Measurements from ENCODE around the gene TP53TG5.

Gene TP53TG5

GRCh38 chr20:45340951-45341350 is 37.2 kb downstream of the TP53TG5 start:
- H3K79me2 ChIP-seq (ENCODE audit: control insufficient read depth, low read length), result no peaks in the 10 kb centered on the region
- peaks cover 49% of the 10 kb centered on the region for H3K27me3 ChIP-seq (ENCODE audit: control insufficient read depth, low read length)
- no peaks in the 10 kb centered on the region for H3K36me3 ChIP-seq (ENCODE audit: control insufficient read depth, low read length)
- no peaks in the 10 kb centered on the region for H4K20me1 ChIP-seq (ENCODE audit: control insufficient read depth, insufficient read depth, low read depth, low read length)
- H3K4me3 ChIP-seq (ENCODE audit: low read length), result no peak overlapping the region
- no peaks in the 10 kb centered on the region for H3K4me1 ChIP-seq (ENCODE audit: control insufficient read depth, low read length)
- H3K9me2 ChIP-seq (replicated peaks; ENCODE audit: control insufficient read depth, low read length), result no peaks in the 10 kb centered on the region
- no peak overlapping the region for H3K27ac ChIP-seq (ENCODE audit: low read depth, low read length)
- TF ChIP-seq CTCF (IDR thresholded peaks at IDR 0.05; ENCODE audit: low read depth, low read length, poor library complexity, severe bottlenecking), result no peak
- no peak for TF ChIP-seq EZH2phosphoT487 (IDR thresholded peaks at IDR 0.05; ENCODE audit: borderline replicate concordance, low read length)
- no peaks in the 10 kb centered on the region for H3K9me3 ChIP-seq (ENCODE audit: control insufficient read depth, insufficient read depth, low read length)
- H3F3A ChIP-seq (ENCODE audit: control insufficient read depth, insufficient read depth), result no peaks in the 10 kb centered on the region
- H3K4me2 ChIP-seq (ENCODE audit: low read length), result no peak overlapping the region

DNA sequence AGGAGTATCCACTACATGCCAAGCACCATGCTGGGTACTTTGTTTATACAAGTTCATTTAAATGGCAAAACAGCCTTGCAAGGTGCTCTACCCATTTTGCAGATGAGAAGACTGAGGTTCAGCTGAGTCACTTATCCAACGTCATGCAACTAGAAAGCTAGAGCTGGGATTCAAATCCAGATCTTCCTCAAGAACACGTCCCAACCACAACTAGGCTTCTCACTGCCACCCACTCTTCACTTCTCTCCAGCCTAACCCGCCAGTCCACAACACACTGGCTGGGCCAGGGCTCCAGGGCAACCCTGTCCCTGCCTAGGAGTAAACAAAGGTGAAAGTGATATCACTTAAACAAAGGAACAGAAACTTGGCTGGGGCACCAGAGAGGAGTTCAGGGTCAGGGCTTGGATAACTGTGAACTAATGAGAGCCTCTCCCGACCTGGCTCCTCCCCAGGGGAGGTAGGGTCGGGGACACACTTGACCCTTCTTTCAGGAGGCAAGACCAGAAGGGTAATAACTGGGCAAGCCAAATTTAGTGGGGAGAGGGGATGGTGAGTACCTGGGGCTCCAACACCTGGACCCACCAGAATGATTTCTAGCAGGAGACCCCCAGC is 37.8 kb downstream of the TP53TG5 start:
- no peaks in the 10 kb centered on the region for H3K4me1 ChIP-seq (ENCODE audit: control insufficient read depth, low read length)

GRCh38 chr20:45339799-45340198 is 38.3 kb downstream of the TP53TG5 start:
- no peaks in the 10 kb centered on the region for H3F3A ChIP-seq (ENCODE audit: control insufficient read depth, insufficient read depth)
- H3K27ac ChIP-seq (ENCODE audit: low read depth, low read length), result no peak overlapping the region
- H3K9me2 ChIP-seq (replicated peaks; ENCODE audit: control insufficient read depth, low read length), result no peaks in the 10 kb centered on the region
- H3K27me3 ChIP-seq (ENCODE audit: control insufficient read depth, low read length), result peaks cover 38% of the 10 kb centered on the region
- H3K4me1 ChIP-seq (ENCODE audit: control insufficient read depth, low read length), result no peaks in the 10 kb centered on the region
- no peaks in the 10 kb centered on the region for H4K20me1 ChIP-seq (ENCODE audit: control insufficient read depth, insufficient read depth, low read depth, low read length)
- TF ChIP-seq CTCF (IDR thresholded peaks at IDR 0.05; ENCODE audit: low read depth, low read length, poor library complexity, severe bottlenecking) (no peak), EZH2phosphoT487 (IDR thresholded peaks at IDR 0.05; ENCODE audit: borderline replicate concordance, low read length) (no peak)
- no peaks in the 10 kb centered on the region for H3K79me2 ChIP-seq (ENCODE audit: control insufficient read depth, low read length)
- no peaks in the 10 kb centered on the region for H3K36me3 ChIP-seq (ENCODE audit: control insufficient read depth, low read length)
- H3K4me2 ChIP-seq (ENCODE audit: low read length), result no peak overlapping the region
- H3K9me3 ChIP-seq (ENCODE audit: control insufficient read depth, insufficient read depth, low read length), result no peaks in the 10 kb centered on the region
- H3K4me3 ChIP-seq (ENCODE audit: low read length), result no peak overlapping the region

More for the DNA sequence above, 37.8 kb downstream of the TP53TG5 start:
- no peak overlapping the region for H3K4me3 ChIP-seq (ENCODE audit: low read length)
- no peak overlapping the region for H3K27ac ChIP-seq (ENCODE audit: low read depth, low read length)
- H3K27me3 ChIP-seq (ENCODE audit: control insufficient read depth, low read length), result peaks cover 44% of the 10 kb centered on the region
- H3K36me3 ChIP-seq (ENCODE audit: control insufficient read depth, low read length), result no peaks in the 10 kb centered on the region
- TF ChIP-seq CTCF (IDR thresholded peaks at IDR 0.05; ENCODE audit: low read depth, low read length, poor library complexity, severe bottlenecking) (no peak), EZH2phosphoT487 (IDR thresholded peaks at IDR 0.05; ENCODE audit: borderline replicate concordance, low read length) (no peak)
- H3K4me2 ChIP-seq (ENCODE audit: low read length), result no peak overlapping the region
- H3K9me3 ChIP-seq (ENCODE audit: control insufficient read depth, insufficient read depth, low read length), result no peaks in the 10 kb centered on the region
- no peaks in the 10 kb centered on the region for H3K9me2 ChIP-seq (replicated peaks; ENCODE audit: control insufficient read depth, low read length)
- no peaks in the 10 kb centered on the region for H4K20me1 ChIP-seq (ENCODE audit: control insufficient read depth, insufficient read depth, low read depth, low read length)
- H3F3A ChIP-seq (ENCODE audit: control insufficient read depth, insufficient read depth), result no peaks in the 10 kb centered on the region
- H3K79me2 ChIP-seq (ENCODE audit: control insufficient read depth, low read length), result no peaks in the 10 kb centered on the region

Measured in DOHH2 (cell line).